ENCODE results near the gene C16orf87.
"Not testable (repeated sequence)": the region's sequence is repeated elsewhere in the genome, so short reads cannot be mapped to it uniquely, and the experiment has no call there.

Gene C16orf87

GRCh38 chr16:46785076-46785845, 45.7 kb downstream of the C16orf87 start:
- no peak for TF ChIP-seq CTCF (IDR thresholded peaks at IDR 0.05; ENCODE audit: control extremely low read depth, extremely low read depth, low read depth, missing control alignments)
- DNase-seq (ENCODE audit: extremely low spot score), result no peak
- CTCF ChIA-PET, result interaction anchor here (1.0 to 2.0 kb wide), 10 partner anchors 9 to 145 kb away, joined by 3 to 8 read pairs (median 3); no protein-coding TSS in a partner anchor
- POLR2A ChIA-PET, result no interaction called here

GRCh38 chr16:46784569-46784968, 46.4 kb downstream of the C16orf87 start:
- DNase-seq (ENCODE audit: extremely low spot score); POLR2A ChIA-PET: not testable (repeated sequence)
- CTCF ChIA-PET, result interaction anchor here (1.0 to 2.0 kb wide), 7 partner anchors 9 to 146 kb away, joined by 3 to 8 read pairs (median 3); no protein-coding TSS in a partner anchor

- CTCF ChIA-PET, result interaction anchor here (1.0 to 2.0 kb wide), 2 partner anchors 17 to 110 kb away, joined by 3 to 8 read pairs; no protein-coding TSS in a partner anchor
- no peak for DNase-seq (ENCODE audit: extremely low spot score)
- POLR2A ChIA-PET, result no interaction called here
- no peak for TF ChIP-seq CTCF (IDR thresholded peaks at IDR 0.05; ENCODE audit: control extremely low read depth, extremely low read depth, low read depth, missing control alignments)
Measured at GRCh38 chr16:46783800-46784199, 47.2 kb downstream of the C16orf87 start.

- no peak for TF ChIP-seq CTCF (IDR thresholded peaks at IDR 0.05; ENCODE audit: control extremely low read depth, extremely low read depth, low read depth, missing control alignments)
- no peak for DNase-seq (ENCODE audit: extremely low spot score)
- ChIA-PET CTCF (no interaction called here), POLR2A (no interaction called here)
Measured at GRCh38 chr16:46782320-46782719, 48.7 kb downstream of the C16orf87 start.

- no peak for TF ChIP-seq CTCF (IDR thresholded peaks at IDR 0.05; ENCODE audit: control extremely low read depth, extremely low read depth, low read depth, missing control alignments)
- no peak for DNase-seq (ENCODE audit: extremely low spot score)
- ChIA-PET POLR2A (no interaction called here), CTCF (interaction anchor here (1.3 kb wide), 1 partner anchor 77 kb away, joined by 3 read pairs; no protein-coding TSS in a partner anchor)
Measured at GRCh38 chr16:46777804-46778203, 53.2 kb downstream of the C16orf87 start.

GRCh38 chr16:46775214-46775613, 55.8 kb downstream of the C16orf87 start:
- ChIA-PET CTCF (interaction anchor here (1.2 to 1.5 kb wide), 3 partner anchors 10 to 101 kb away, joined by 4 to 6 read pairs (median 4); no protein-coding TSS in a partner anchor), POLR2A (no interaction called here)
- DNase-seq (ENCODE audit: extremely low spot score), result no peak
- TF ChIP-seq CTCF (IDR thresholded peaks at IDR 0.05; ENCODE audit: control extremely low read depth, extremely low read depth, low read depth, missing control alignments), result no peak

GRCh38 chr16:46774743-46775177, 56.2 kb downstream of the C16orf87 start:
- POLR2A ChIA-PET, result no interaction called here
- CTCF ChIA-PET, result interaction anchor here (1.2 to 1.3 kb wide), 2 partner anchors 11 to 101 kb away, joined by 4 read pairs; no protein-coding TSS in a partner anchor
- no peak for TF ChIP-seq CTCF (IDR thresholded peaks at IDR 0.05; ENCODE audit: control extremely low read depth, extremely low read depth, low read depth, missing control alignments)
- no peak for DNase-seq (ENCODE audit: extremely low spot score)
